ENCODE measurements around the gene SDK1.
"Not testable (repeated sequence)": the region's sequence is repeated elsewhere in the genome, so short reads cannot be mapped to it uniquely, and the experiment has no call there.

SDK1 gene

GRCh38 chr7:4217126-4217660 lies 916.1 kb downstream of the SDK1 start:
- DNase-seq = not testable (repeated sequence)

GRCh38 chr7:4218481-4218880 lies 917.4 kb downstream of the SDK1 start:
- DNase-seq = no peak

GRCh38 chr7:4220011-4220410 lies 919.0 kb downstream of the SDK1 start:
- no peak for DNase-seq

DNA sequence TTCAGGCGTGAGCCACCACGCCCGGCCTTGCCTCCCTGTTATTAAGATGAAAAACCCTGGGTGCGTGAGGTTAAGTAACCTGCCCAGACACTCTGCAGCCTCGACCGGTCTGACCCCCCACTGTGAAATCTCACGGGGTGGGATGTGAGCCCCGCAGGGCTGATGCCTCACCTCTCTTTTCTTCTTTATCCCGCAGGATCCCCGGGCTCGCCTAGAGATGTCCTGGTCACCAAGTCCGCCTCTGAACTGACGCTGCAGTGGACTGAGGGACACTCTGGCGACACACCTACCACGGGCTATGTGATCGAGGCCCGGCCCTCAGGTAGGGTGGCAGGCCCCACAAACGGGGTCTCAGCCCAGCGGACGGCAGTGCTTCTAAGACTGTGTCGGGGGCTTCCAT lies 920.0 kb downstream of the SDK1 start:
- no peak for DNase-seq

GRCh38 chr7:4222676-4223075 lies 921.6 kb downstream of the SDK1 start:
- no peak for DNase-seq

GRCh38 chr7:4225361-4225771 lies 924.3 kb downstream of the SDK1 start:
- DNase-seq = no peak

GRCh38 chr7:4225881-4226523 lies 925.0 kb downstream of the SDK1 start:
- no peak for DNase-seq

DNA sequence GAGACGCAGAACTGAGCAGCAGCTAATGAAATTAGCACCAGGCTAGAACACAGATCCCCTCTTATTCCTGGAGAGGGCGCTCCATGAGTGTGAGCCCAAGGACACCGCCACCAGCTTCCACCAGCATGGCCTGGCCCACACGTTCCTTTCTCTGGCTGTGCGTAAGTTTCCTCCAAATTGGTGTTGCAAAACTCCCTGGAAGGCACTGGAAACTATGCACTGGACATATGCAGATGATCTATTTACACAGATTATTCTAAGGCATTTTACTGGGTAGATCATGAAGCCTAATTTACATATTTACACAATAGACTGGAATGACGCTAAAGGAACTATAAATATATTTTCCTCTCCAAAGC lies 925.5 kb downstream of the SDK1 start:
- no peak for DNase-seq

- no peak for DNase-seq
Observed at GRCh38 chr7:4227105-4228010, 926.3 kb downstream of the SDK1 start.

GRCh38 chr7:4230352-4230751 lies 929.3 kb downstream of the SDK1 start:
- no peak for DNase-seq

DNA sequence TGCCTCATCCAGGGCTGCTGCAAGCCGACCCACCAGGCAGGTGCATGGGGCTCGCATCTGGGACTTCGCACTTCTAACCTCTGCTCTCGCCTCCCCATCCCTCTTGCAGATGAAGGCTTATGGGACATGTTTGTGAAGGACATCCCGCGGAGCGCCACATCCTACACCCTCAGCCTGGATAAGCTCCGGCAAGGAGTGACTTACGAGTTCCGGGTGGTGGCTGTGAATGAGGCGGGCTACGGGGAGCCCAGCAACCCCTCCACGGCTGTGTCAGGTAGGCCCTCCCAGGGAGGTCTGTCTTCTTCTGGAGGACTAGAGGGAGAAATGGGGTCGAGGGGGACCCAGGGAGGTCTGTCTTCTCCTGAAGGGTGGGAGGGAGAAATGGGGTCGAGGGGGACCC lies 932.1 kb downstream of the SDK1 start:
- DNase-seq = no peak

- DNase-seq = no peak
Observed at GRCh38 chr7:4233621-4234497, 932.8 kb downstream of the SDK1 start.

DNA sequence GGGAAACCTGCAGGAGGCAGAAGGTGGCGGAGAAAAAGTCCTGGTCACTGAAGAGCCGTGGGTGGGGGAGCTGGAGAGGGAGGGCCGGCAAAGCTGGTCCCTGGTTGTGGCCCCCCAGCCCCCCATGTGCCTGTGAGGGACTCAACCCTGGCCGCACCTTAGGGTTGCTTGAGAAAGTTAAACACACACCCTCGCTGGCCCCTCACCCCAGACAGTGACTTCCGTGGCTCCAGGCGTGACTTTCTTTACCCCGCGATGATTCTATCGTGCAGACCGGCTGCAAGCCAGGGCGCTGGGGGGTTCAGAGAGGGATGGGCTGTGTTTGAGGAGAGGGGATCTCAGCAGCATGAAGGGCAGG lies 933.4 kb downstream of the SDK1 start:
- no peak for DNase-seq

GRCh38 chr7:4234886-4235285 lies 933.8 kb downstream of the SDK1 start:
- DNase-seq = no peak

GRCh38 chr7:4235596-4235995 lies 934.5 kb downstream of the SDK1 start:
- DNase-seq = no peak

GRCh38 chr7:4236389-4236788 lies 935.3 kb downstream of the SDK1 start:
- DNase-seq = no peak

DNA sequence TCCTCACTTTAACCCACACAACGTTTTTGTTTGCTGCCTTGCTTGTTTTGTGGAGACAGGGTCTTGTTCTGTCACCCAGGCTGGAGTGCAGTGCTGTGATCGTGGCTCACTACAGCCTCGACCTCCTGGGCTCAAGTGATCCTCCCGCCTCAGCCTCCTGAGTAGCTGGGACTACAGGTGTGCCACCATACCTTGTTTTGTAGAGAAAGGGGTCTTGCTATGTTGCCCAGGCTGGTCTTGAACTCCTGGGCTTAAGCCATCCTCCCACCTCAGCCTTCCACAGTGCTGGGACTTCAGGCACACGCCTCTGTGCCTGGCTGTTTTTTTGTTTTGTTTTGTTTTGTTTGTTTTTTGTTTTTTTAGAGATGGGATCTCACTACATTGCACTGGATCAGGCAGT lies 935.8 kb downstream of the SDK1 start:
- DNase-seq = not testable (repeated sequence)

- DNase-seq = no peak
Observed at GRCh38 chr7:4237296-4238235, 936.5 kb downstream of the SDK1 start.

GRCh38 chr7:4238861-4239260 lies 937.8 kb downstream of the SDK1 start:
- DNase-seq = no peak

- DNase-seq = no peak
Observed at GRCh38 chr7:4240042-4240441, 939.0 kb downstream of the SDK1 start.

GRCh38 chr7:4240520-4241303 lies 939.7 kb downstream of the SDK1 start:
- no peak for DNase-seq

Data from GOT3 (cell line).